ENCODE measurements around the gene ASB13. TPM values are rescaled to one million over a fixed set of nuclear protein-coding genes. Genes with fewer than 3 reads are reported as not detected.

Gene ASB13
- polyA plus RNA-seq, 4 donors: 29.2 to 155 (median 71.0) TPM

DNA sequence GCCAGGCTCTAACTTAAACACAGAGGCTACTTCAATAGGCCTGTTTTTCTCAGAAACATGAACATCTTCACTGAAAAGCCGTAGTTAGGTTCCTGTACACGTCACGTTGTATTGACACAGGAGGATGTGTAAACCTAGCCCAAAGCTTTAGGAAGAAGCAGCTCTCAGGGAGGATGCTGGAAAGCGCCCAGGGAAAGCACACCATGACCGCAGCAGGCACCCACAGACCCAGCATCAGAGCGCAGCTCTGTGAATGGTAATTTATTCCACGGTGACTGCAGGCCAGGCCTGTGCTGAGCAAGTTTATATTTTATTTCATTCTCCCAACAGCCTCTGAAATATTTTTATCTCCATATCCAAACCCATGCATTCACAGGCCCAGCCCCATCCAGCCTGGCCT is 51.1 kb downstream of the ASB13 start:
- Histone ChIP-seq H3K9me3 (ENCODE audit: control insufficient read depth in 2 of 2, insufficient read depth in 1 of 2, low read depth in 1 of 2, low read length in 1 of 2) (no peaks in the 10 kb centered on the region), H3K27ac (ENCODE audit: low read depth in 1 of 3, low read length in 2 of 3) (no peak overlapping the region), H3K4me3 (ENCODE audit: low read depth in 1 of 3, low read length in 3 of 3) (no peak overlapping the region), H3K4me1 (ENCODE audit: control insufficient read depth in 3 of 3, insufficient read depth in 2 of 3, low read depth in 1 of 3, low read length in 2 of 3) (peaks cover 2 to 34% (median 3%) of the 10 kb centered on the region in 3 donors), H3K36me3 (ENCODE audit: control insufficient read depth in 3 of 3, insufficient read depth in 2 of 3, low read depth in 1 of 3, low read length in 3 of 3) (peaks cover 0 to 4% (median 0%) of the 10 kb centered on the region in 3 donors), H3K27me3 (ENCODE audit: control insufficient read depth in 3 of 3, insufficient read depth in 3 of 3, low read length in 3 of 3) (peaks cover 0 to 2% (median 0%) of the 10 kb centered on the region in 3 donors)
- WGBS, 3 donors: 78 to 97% (median 81%) methylated on average over 7 of the region's 7 CpGs
- FAIRE-seq (no peak), DNase-seq (no peak)

DNA sequence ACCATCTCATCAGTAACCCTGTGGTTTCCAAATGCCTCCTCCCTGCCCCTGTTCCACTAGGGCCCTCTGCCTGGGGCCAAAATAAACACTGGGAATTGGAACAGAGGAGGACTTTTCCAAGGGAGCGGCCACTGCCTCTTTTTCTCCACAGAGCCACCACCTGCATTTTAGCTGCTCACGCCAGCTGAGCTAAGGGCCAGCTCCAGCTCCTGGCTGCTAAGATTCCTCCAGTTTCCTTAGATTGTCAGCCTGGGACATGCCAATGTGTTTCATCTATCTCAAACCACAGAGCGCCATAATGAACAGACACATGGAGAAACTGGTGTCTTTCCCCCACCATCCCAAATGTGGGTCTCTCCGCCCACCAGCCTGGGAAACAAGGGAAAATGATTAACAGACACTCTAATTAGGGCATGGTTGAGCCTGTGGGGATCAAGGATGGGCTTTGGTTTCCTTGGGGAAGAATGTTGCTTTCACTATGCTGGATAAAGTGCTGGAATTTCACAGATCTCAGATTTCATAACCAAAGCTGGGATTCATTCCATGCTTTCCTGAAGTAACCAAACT is 52.2 kb downstream of the ASB13 start:
- Histone ChIP-seq H3K4me3 (ENCODE audit: low read depth in 1 of 3, low read length in 3 of 3) (no peak overlapping the region), H3K9me3 (ENCODE audit: control insufficient read depth in 2 of 2, insufficient read depth in 1 of 2, low read depth in 1 of 2, low read length in 1 of 2) (no peaks in the 10 kb centered on the region), H3K27me3 (ENCODE audit: control insufficient read depth in 3 of 3, insufficient read depth in 3 of 3, low read length in 3 of 3) (peaks cover 0 to 2% (median 0%) of the 10 kb centered on the region in 3 donors), H3K4me1 (ENCODE audit: control insufficient read depth in 3 of 3, insufficient read depth in 2 of 3, low read depth in 1 of 3, low read length in 2 of 3) (peaks cover 2 to 38% (median 3%) of the 10 kb centered on the region in 3 donors), H3K36me3 (ENCODE audit: control insufficient read depth in 3 of 3, insufficient read depth in 2 of 3, low read depth in 1 of 3, low read length in 3 of 3) (peaks cover 0 to 4% (median 0%) of the 10 kb centered on the region in 3 donors), H3K27ac (ENCODE audit: low read depth in 1 of 3, low read length in 2 of 3) (peak overlapping the region in 1 of 3 donors; percentile 30)
- WGBS, 3 donors: 78 to 87% (median 85%) methylated on average over 4 of the region's 4 CpGs
- FAIRE-seq: no peak
- DNase-seq: no peak

DNA sequence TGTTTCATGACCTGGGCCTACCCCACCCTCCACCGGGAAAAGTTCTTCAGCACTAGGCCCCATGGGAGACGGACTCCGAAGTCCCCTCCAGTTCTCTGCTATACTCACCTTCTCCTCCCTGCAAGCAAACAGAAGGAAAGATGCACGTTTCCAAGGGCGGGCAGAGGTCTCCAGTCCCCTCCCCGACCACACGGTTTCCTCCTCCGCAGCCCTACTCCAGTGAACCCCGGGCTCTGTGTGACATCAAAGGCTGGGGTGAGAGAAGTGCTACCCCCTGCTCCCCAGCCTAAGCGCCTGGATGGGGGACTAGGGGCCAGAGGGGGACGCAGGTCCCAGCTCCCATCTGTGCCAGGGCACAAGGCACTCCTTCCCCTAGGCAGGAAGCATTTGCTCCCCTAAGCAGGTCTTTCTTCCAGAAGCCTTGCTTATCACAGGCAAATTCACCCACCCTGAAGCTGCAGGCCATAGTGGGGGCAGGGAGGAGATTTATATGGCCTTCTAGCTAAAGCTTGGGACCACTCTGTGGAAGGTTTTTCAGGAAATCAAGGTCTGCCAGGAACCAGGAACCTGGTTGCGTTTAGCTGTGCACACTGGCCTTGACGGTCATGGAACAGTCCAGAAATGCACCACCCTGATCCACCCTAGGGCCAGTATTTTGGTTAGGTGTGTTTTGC is 52.8 kb downstream of the ASB13 start:
- WGBS, 3 donors: 81 to 87% (median 87%) methylated on average over 13 of the region's 13 CpGs
- Histone ChIP-seq H3K4me3 (ENCODE audit: low read depth in 1 of 3, low read length in 3 of 3) (no peak overlapping the region), H3K4me1 (ENCODE audit: control insufficient read depth in 3 of 3, insufficient read depth in 2 of 3, low read depth in 1 of 3, low read length in 2 of 3) (peaks cover 0 to 35% (median 4%) of the 10 kb centered on the region in 3 donors), H3K36me3 (ENCODE audit: control insufficient read depth in 3 of 3, insufficient read depth in 2 of 3, low read depth in 1 of 3, low read length in 3 of 3) (peaks cover 0 to 4% (median 0%) of the 10 kb centered on the region in 3 donors), H3K27me3 (ENCODE audit: control insufficient read depth in 3 of 3, insufficient read depth in 3 of 3, low read length in 3 of 3) (peaks cover 0 to 2% (median 0%) of the 10 kb centered on the region in 3 donors), H3K27ac (ENCODE audit: low read depth in 1 of 3, low read length in 2 of 3) (no peak overlapping the region), H3K9me3 (ENCODE audit: control insufficient read depth in 2 of 2, insufficient read depth in 1 of 2, low read depth in 1 of 2, low read length in 1 of 2) (no peaks in the 10 kb centered on the region)
- FAIRE-seq (no peak), DNase-seq (no peak)

DNA sequence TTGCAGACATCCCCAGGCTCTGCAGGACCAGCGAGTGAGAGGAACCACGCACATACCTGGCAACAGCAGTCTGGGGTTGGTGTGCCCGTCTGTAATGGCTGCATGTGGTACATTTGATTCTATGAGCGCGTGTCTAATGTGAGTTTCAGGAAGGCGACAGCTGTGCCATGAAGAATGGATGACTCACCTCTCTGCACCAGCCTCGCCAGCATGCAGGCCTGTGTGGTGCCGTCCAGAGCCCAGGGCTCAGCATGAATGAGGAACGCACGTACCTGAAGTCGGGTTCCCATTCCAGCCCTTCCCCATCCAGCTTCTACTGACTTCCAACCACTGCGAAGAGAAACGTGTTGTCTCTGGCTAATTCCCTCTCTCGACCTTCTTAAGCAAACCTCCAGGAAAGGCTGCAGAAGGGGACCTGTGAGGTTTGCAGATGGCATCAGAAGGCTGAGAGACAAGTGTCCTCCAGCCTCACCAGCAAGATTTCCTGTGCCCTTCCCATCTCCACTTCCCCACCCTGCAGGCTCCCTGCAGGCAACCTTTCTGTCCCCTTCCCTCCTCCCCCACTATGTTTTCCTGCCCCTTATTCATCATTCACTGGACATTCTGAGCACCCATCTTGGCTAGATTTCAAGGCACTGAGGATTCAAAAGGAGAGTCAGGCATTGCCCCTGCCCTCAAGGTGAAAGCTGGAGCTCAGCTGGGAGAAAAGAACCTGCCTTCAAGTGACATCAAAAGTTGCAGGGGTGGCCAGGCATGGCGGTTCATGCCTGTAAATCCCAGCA is 54.3 kb downstream of the ASB13 start:
- Histone ChIP-seq H3K4me1 (ENCODE audit: control insufficient read depth in 3 of 3, insufficient read depth in 2 of 3, low read depth in 1 of 3, low read length in 2 of 3) (peaks cover 0 to 30% (median 4%) of the 10 kb centered on the region in 3 donors), H3K4me3 (ENCODE audit: low read depth in 1 of 3, low read length in 3 of 3) (no peak overlapping the region), H3K27me3 (ENCODE audit: control insufficient read depth in 3 of 3, insufficient read depth in 3 of 3, low read length in 3 of 3) (no peaks in the 10 kb centered on the region), H3K9me3 (ENCODE audit: control insufficient read depth in 2 of 2, insufficient read depth in 1 of 2, low read depth in 1 of 2, low read length in 1 of 2) (no peaks in the 10 kb centered on the region), H3K27ac (ENCODE audit: low read depth in 1 of 3, low read length in 2 of 3) (peak overlapping the region in 1 of 3 donors; percentile 4), H3K36me3 (ENCODE audit: control insufficient read depth in 3 of 3, insufficient read depth in 2 of 3, low read depth in 1 of 3, low read length in 3 of 3) (no peaks in the 10 kb centered on the region)
- FAIRE-seq: no peak
- 71 to 89% (median 79%) methylated on average over 15 of the region's 15 CpGs for WGBS, 3 donors
- peak in 1 of 2 donors; percentile 53 for DNase-seq

- H3K27ac ChIP-seq (ENCODE audit: low read depth in 1 of 3, low read length in 2 of 3): peak overlapping the region; percentile 91 to 94 (median 93)
- H3K27me3 ChIP-seq (ENCODE audit: control insufficient read depth in 3 of 3, insufficient read depth in 3 of 3, low read length in 3 of 3): no peaks in the 10 kb centered on the region
- 13 to 53% (median 38%) methylated on average over 11 of the region's 11 CpGs for WGBS, 3 donors
- no peaks in the 10 kb centered on the region for H3K36me3 ChIP-seq (ENCODE audit: control insufficient read depth in 3 of 3, insufficient read depth in 2 of 3, low read depth in 1 of 3, low read length in 3 of 3)
- H3K4me3 ChIP-seq (ENCODE audit: low read depth in 1 of 3, low read length in 3 of 3): peak overlapping the region in 1 of 3 donors; percentile 6
- FAIRE-seq (no peak), DNase-seq (peak; percentile 92 to 95)
- no peaks in the 10 kb centered on the region for H3K9me3 ChIP-seq (ENCODE audit: control insufficient read depth in 2 of 2, insufficient read depth in 1 of 2, low read depth in 1 of 2, low read length in 1 of 2)
- H3K4me1 ChIP-seq (ENCODE audit: control insufficient read depth in 3 of 3, insufficient read depth in 2 of 3, low read depth in 1 of 3, low read length in 2 of 3): peaks cover 0 to 35% (median 4%) of the 10 kb centered on the region in 3 donors
These were observed 56.3 kb downstream of the ASB13 start for GRCh38 chr10:5609952-5610616.

DNA sequence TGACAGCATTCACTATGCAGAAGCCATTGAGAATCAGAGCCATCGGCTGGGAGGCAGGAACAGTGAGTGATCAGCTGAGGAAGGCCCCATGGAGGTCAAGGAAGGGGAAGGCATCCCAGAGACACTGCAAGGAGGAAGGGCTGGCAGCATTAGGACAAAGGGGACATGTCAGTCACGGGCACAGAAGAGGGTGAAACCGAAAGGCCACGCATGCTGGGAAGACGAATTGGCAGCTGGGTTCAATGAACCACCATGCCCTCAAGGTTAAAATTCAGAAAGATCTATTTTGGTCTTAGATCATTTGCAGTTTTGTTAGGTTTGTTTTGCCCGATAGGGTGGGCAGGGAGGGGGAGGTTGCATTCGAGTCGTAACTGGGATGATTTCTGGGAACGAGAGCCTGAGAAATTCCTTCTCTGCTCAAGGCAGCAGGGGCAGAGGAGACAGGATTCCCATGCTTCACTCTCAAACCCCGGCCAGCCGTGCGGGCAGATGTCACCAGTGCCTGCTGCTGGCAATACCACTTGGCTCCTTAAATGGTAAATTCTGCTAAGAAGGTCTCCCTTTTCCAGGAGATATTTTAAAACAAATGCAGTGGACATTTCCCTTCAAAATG is 57.7 kb downstream of the ASB13 start:
- Histone ChIP-seq H3K9me3 (ENCODE audit: control insufficient read depth in 2 of 2, insufficient read depth in 1 of 2, low read depth in 1 of 2, low read length in 1 of 2) (no peaks in the 10 kb centered on the region), H3K27ac (ENCODE audit: low read depth in 1 of 3, low read length in 2 of 3) (peak overlapping the region in 2 of 3 donors; percentile 91 to 93), H3K36me3 (ENCODE audit: control insufficient read depth in 3 of 3, insufficient read depth in 2 of 3, low read depth in 1 of 3, low read length in 3 of 3) (no peaks in the 10 kb centered on the region), H3K4me1 (ENCODE audit: control insufficient read depth in 3 of 3, insufficient read depth in 2 of 3, low read depth in 1 of 3, low read length in 2 of 3) (peaks cover 0 to 28% (median 4%) of the 10 kb centered on the region in 3 donors), H3K4me3 (ENCODE audit: low read depth in 1 of 3, low read length in 3 of 3) (no peak overlapping the region), H3K27me3 (ENCODE audit: control insufficient read depth in 3 of 3, insufficient read depth in 3 of 3, low read length in 3 of 3) (no peaks in the 10 kb centered on the region)
- FAIRE-seq (no peak), DNase-seq (no peak)
- WGBS, 3 donors: 73 to 86% (median 86%) methylated on average over 12 of the region's 12 CpGs

GRCh38 chr10:5607594-5607993 is 58.8 kb downstream of the ASB13 start:
- Histone ChIP-seq H3K27ac (ENCODE audit: low read depth in 1 of 3, low read length in 2 of 3) (no peak overlapping the region), H3K36me3 (ENCODE audit: control insufficient read depth in 3 of 3, insufficient read depth in 2 of 3, low read depth in 1 of 3, low read length in 3 of 3) (no peaks in the 10 kb centered on the region), H3K27me3 (ENCODE audit: control insufficient read depth in 3 of 3, insufficient read depth in 3 of 3, low read length in 3 of 3) (no peaks in the 10 kb centered on the region), H3K4me1 (ENCODE audit: control insufficient read depth in 3 of 3, insufficient read depth in 2 of 3, low read depth in 1 of 3, low read length in 2 of 3) (peaks cover 0 to 24% (median 4%) of the 10 kb centered on the region in 3 donors), H3K4me3 (ENCODE audit: low read depth in 1 of 3, low read length in 3 of 3) (no peak overlapping the region), H3K9me3 (ENCODE audit: control insufficient read depth in 2 of 2, insufficient read depth in 1 of 2, low read depth in 1 of 2, low read length in 1 of 2) (peaks cover 0 to 8% of the 10 kb centered on the region in 2 donors)
- no peak for DNase-seq
- FAIRE-seq: no peak
- 78 to 87% (median 87%) methylated on average over 7 of the region's 7 CpGs for WGBS, 3 donors
